K562 (cell line): Measurements from ENCODE around the gene SCUBE2. TPM values are rescaled to one million over a fixed set of nuclear protein-coding genes. Genes with fewer than 3 reads are reported as not detected.

Experiments
- CCNT2 ChIP-seq: IDR thresholded peaks from 2 replicates; pipeline ENCODE4 v1.6.1; 2011; ENCODE audit warnings: borderline replicate concordance, low read depth, mild to moderate bottlenecking, moderate library complexity, mixed read lengths, low read length; ENCODE audit not compliant: insufficient read length; ENCODE audit errors: extremely low read depth
- JUN ChIP-seq, 2 experiments: sonication (generic) in 1 of 2; formaldehyde crosslinking in 1 of 2; IDR thresholded peaks; 2 replicates each; pipeline versions ENCODE4 v1.6.1 to v1.8.0; 2012 to 2022; ENCODE audit warnings: borderline replicate concordance in 2 of 2, mild to moderate bottlenecking in 2 of 2, improper control_type of control experiment in 1 of 2, low read depth in 1 of 2, low read length in 1 of 2, missing genetic modification reagents in 1 of 2
- NFIC ChIP-seq: fragments of 450-650 bp; IDR thresholded peaks from 2 replicates; pipeline ENCODE4 v1.6.1; 2017; ENCODE audit warnings: mild to moderate bottlenecking, inconsistent platforms
- PRPF4 ChIP-seq: fragments of 200-400 bp; formaldehyde crosslinking; IDR thresholded peaks from one replicate; pipeline ENCODE4 v1.6.1; 2017; ENCODE audit warnings: low read length, low read depth, mild to moderate bottlenecking; ENCODE audit not compliant: insufficient read depth, poor library complexity, severe bottlenecking
- RAD21 ChIP-seq, 2 experiments: fragments of 250-450 bp in 1 of 2; fragments of 450-650 bp in 1 of 2; sonication (Bioruptor Pico) in 1 of 2; formaldehyde crosslinking in 1 of 2; IDR thresholded peaks in 1 of 2; conservative IDR thresholded peaks in 1 of 2; 2 replicates each; pipeline versions ENCODE4 v1.4.0 to v1.8.0; 2020 to 2022; ENCODE audit warnings: mild to moderate bottlenecking in 2 of 2, moderate library complexity in 1 of 2
- SNIP1 ChIP-seq: fragments of 450-650 bp; IDR thresholded peaks from 2 replicates; pipeline ENCODE4 v1.7.1; 2017; ENCODE audit warnings: low read depth, mild to moderate bottlenecking
- ZBTB8A ChIP-seq: fragments of 450-650 bp; IDR thresholded peaks from 2 replicates; pipeline ENCODE4 v1.6.1; 2018; ENCODE audit warnings: mild to moderate bottlenecking, moderate library complexity; ENCODE audit not compliant: partially characterized antibody
- ZNF184 ChIP-seq: sonication (generic); formaldehyde crosslinking; IDR thresholded peaks from 2 replicates; pipeline ENCODE4 v1.5.0; 2020; ENCODE audit warnings: missing genetic modification reagents
- polyA plus RNA-seq, 8 experiments: library from polyadenylated mRNA; depleted of rRNA in 4 of 8; stranded (reverse) in 5 of 8; unstranded in 3 of 8; fragments of >200 nt; fragmentation: Nextera tagmentation in 2 of 8; fragmentation: Illumina TruSeq in 1 of 8; extraction: Ambion mirVana in 2 of 8; extraction: Trizol in 1 of 8; gene quantifications; 2 replicates each; pipeline versions ENCODE4 v1.2.1 to v1.2.3, GENCODE V29; 2011 to 2014; ENCODE audit warnings: inconsistent platforms in 1 of 8, missing spikeins in 1 of 8
- total RNA-seq, 7 experiments: library from RNA; depleted of rRNA in 6 of 7; stranded (reverse); fragments of >200 nt in 6 of 7; fragmentation: Illumina TruSeq in 2 of 7; extraction: Trizol in 2 of 7; gene quantifications; 2 replicates each; pipeline versions ENCODE4 v1.2.1 to v1.2.3, GENCODE V29; 2011 to 2021; ENCODE audit warnings: low replicate concordance in 1 of 7
- TF ChIP-seq, protein P1 (sequence below), 2 experiments: fragments of 450-650 bp; formaldehyde crosslinking in 1 of 2; IDR thresholded peaks; 2 replicates each; pipeline versions ENCODE4 v1.4.0 to v1.6.1; 2014 to 2020; ENCODE audit warnings: mild to moderate bottlenecking in 2 of 2, borderline replicate concordance in 1 of 2, low read depth in 1 of 2
- TF ChIP-seq, protein P2 (sequence below): fragments of 200-800 bp; sonication (Bioruptor generic); IDR thresholded peaks from 2 replicates; pipeline ENCODE4 v1.6.1; 2016; ENCODE audit warnings: missing genetic modification characterization, missing compliant biosample characterization

The SCUBE2 gene
- total and polyA plus RNA-seq, 9 of the 15 experiments (the other 6 are each of a cell fraction or from before 2014, with no cell fraction given), result 0.06 to 0.40 (median 0.07) TPM; not detected in 6

GRCh38 chr11:9137293-9138132, 46.1 kb upstream of the SCUBE2 start (continued):
- TF ChIP-seq, protein P1, sequence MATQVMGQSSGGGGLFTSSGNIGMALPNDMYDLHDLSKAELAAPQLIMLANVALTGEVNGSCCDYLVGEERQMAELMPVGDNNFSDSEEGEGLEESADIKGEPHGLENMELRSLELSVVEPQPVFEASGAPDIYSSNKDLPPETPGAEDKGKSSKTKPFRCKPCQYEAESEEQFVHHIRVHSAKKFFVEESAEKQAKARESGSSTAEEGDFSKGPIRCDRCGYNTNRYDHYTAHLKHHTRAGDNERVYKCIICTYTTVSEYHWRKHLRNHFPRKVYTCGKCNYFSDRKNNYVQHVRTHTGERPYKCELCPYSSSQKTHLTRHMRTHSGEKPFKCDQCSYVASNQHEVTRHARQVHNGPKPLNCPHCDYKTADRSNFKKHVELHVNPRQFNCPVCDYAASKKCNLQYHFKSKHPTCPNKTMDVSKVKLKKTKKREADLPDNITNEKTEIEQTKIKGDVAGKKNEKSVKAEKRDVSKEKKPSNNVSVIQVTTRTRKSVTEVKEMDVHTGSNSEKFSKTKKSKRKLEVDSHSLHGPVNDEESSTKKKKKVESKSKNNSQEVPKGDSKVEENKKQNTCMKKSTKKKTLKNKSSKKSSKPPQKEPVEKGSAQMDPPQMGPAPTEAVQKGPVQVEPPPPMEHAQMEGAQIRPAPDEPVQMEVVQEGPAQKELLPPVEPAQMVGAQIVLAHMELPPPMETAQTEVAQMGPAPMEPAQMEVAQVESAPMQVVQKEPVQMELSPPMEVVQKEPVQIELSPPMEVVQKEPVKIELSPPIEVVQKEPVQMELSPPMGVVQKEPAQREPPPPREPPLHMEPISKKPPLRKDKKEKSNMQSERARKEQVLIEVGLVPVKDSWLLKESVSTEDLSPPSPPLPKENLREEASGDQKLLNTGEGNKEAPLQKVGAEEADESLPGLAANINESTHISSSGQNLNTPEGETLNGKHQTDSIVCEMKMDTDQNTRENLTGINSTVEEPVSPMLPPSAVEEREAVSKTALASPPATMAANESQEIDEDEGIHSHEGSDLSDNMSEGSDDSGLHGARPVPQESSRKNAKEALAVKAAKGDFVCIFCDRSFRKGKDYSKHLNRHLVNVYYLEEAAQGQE (IDR thresholded peaks at IDR 0.05; ENCODE audit: borderline replicate concordance), result peak; percentile 76
- TF ChIP-seq, protein P1 (CRISPR knock-in tag; IDR thresholded peaks at IDR 0.05; ENCODE audit: low read depth), result no peak
- TF ChIP-seq SNIP1 (no peak), ZNF184 (CRISPR knock-in tag) (no peak), ZBTB8A (no peak), RAD21 (CRISPR knock-in tag; conservative IDR thresholded peaks at IDR 0.05 in 1 of 2, IDR thresholded peaks at IDR 0.05 in 1 of 2) (peak; percentile 84 to 92), CCNT2 (no peak), NFIC (no peak), JUN (IDR thresholded peaks at IDR 0.05; ENCODE audit: borderline replicate concordance, low read depth, low read length) (0 out of 2 replicates have a peak, but pooled peaks have one; percentile 34), JUN (CRISPR knock-in tag; IDR thresholded peaks at IDR 0.05; ENCODE audit: borderline replicate concordance) (no peak), PRPF4 (no peak)
- TF ChIP-seq, protein P2, sequence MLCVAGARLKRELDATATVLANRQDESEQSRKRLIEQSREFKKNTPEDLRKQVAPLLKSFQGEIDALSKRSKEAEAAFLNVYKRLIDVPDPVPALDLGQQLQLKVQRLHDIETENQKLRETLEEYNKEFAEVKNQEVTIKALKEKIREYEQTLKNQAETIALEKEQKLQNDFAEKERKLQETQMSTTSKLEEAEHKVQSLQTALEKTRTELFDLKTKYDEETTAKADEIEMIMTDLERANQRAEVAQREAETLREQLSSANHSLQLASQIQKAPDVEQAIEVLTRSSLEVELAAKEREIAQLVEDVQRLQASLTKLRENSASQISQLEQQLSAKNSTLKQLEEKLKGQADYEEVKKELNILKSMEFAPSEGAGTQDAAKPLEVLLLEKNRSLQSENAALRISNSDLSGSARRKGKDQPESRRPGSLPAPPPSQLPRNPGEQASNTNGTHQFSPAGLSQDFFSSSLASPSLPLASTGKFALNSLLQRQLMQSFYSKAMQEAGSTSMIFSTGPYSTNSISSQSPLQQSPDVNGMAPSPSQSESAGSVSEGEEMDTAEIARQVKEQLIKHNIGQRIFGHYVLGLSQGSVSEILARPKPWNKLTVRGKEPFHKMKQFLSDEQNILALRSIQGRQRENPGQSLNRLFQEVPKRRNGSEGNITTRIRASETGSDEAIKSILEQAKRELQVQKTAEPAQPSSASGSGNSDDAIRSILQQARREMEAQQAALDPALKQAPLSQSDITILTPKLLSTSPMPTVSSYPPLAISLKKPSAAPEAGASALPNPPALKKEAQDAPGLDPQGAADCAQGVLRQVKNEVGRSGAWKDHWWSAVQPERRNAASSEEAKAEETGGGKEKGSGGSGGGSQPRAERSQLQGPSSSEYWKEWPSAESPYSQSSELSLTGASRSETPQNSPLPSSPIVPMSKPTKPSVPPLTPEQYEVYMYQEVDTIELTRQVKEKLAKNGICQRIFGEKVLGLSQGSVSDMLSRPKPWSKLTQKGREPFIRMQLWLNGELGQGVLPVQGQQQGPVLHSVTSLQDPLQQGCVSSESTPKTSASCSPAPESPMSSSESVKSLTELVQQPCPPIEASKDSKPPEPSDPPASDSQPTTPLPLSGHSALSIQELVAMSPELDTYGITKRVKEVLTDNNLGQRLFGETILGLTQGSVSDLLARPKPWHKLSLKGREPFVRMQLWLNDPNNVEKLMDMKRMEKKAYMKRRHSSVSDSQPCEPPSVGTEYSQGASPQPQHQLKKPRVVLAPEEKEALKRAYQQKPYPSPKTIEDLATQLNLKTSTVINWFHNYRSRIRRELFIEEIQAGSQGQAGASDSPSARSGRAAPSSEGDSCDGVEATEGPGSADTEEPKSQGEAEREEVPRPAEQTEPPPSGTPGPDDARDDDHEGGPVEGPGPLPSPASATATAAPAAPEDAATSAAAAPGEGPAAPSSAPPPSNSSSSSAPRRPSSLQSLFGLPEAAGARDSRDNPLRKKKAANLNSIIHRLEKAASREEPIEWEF (CRISPR knock-in tag), result no peak
